Endothelial cell of umbilical vein (primary cell): ENCODE data around the gene JMJD8.

Experiments used
- EZH2 ChIP-seq: IDR thresholded peaks from 2 replicates; pipeline ENCODE4 v1.6.1; 2012; ENCODE audit warnings: borderline replicate concordance, low read depth, mild to moderate bottlenecking, moderate library complexity, low read length, inconsistent platforms; ENCODE audit not compliant: severe bottlenecking
- FOS ChIP-seq: IDR thresholded peaks from 2 replicates; pipeline ENCODE4 v1.6.1; 2011; ENCODE audit warnings: mild to moderate bottlenecking, low read length, moderate library complexity, borderline replicate concordance; ENCODE audit not compliant: insufficient read depth
- GATA2 ChIP-seq: IDR thresholded peaks from 2 replicates; pipeline ENCODE4 v1.7.0; 2011; ENCODE audit warnings: low read depth, mild to moderate bottlenecking, moderate library complexity, mixed read lengths, low read length; ENCODE audit not compliant: insufficient read length, insufficient read depth
- JUN ChIP-seq: IDR thresholded peaks from 2 replicates; pipeline ENCODE4 v1.6.1; 2011; ENCODE audit warnings: borderline replicate concordance, low read depth; ENCODE audit not compliant: insufficient read length, insufficient read depth
- MYC ChIP-seq: IDR thresholded peaks from one replicate; pipeline ENCODE4 v1.6.1; 2011; ENCODE audit warnings: mild to moderate bottlenecking, low read depth, low read length
- POLR2A ChIP-seq: IDR thresholded peaks from 2 replicates; pipeline ENCODE4 v1.6.1; 2012; ENCODE audit warnings: low read depth, mild to moderate bottlenecking, control low read depth, low read length
- POLR2AphosphoS5 ChIP-seq: IDR thresholded peaks from 2 replicates; pipeline ENCODE4 v1.6.1; 2012; ENCODE audit warnings: low read depth, mild to moderate bottlenecking, control low read depth, low read length, moderate library complexity; ENCODE audit not compliant: insufficient read depth
- TF ChIP-seq, protein P1 (sequence below), 2 donors: IDR thresholded peaks; 1 replicate in 1 of 2; 2 replicates in 1 of 2; pipeline ENCODE4 v1.5.1; 2011; ENCODE audit warnings: low read length in 2 of 2, mild to moderate bottlenecking in 2 of 2, moderate library complexity in 2 of 2, control low read depth in 1 of 2, inconsistent platforms in 1 of 2, low read depth in 1 of 2; ENCODE audit not compliant: insufficient read depth in 1 of 2; ENCODE audit errors: extremely low read depth in 1 of 2
- TF ChIP-seq, protein P2 (sequence below): IDR thresholded peaks from 2 replicates; pipeline ENCODE4 v1.6.1; 2011; ENCODE audit not compliant: insufficient read depth, insufficient read length

- no peak for TF ChIP-seq POLR2AphosphoS5
- no peak for TF ChIP-seq MYC
- no peak for TF ChIP-seq EZH2
- TF ChIP-seq, protein P1, sequence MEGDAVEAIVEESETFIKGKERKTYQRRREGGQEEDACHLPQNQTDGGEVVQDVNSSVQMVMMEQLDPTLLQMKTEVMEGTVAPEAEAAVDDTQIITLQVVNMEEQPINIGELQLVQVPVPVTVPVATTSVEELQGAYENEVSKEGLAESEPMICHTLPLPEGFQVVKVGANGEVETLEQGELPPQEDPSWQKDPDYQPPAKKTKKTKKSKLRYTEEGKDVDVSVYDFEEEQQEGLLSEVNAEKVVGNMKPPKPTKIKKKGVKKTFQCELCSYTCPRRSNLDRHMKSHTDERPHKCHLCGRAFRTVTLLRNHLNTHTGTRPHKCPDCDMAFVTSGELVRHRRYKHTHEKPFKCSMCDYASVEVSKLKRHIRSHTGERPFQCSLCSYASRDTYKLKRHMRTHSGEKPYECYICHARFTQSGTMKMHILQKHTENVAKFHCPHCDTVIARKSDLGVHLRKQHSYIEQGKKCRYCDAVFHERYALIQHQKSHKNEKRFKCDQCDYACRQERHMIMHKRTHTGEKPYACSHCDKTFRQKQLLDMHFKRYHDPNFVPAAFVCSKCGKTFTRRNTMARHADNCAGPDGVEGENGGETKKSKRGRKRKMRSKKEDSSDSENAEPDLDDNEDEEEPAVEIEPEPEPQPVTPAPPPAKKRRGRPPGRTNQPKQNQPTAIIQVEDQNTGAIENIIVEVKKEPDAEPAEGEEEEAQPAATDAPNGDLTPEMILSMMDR (IDR thresholded peaks at IDR 0.05; ENCODE audit: extremely low read depth in 1 of 2, insufficient read depth in 1 of 2, low read depth in 1 of 2, low read length in 2 of 2): no peak
- no peak for TF ChIP-seq POLR2A
- TF ChIP-seq FOS: no peak
- TF ChIP-seq, protein P2, sequence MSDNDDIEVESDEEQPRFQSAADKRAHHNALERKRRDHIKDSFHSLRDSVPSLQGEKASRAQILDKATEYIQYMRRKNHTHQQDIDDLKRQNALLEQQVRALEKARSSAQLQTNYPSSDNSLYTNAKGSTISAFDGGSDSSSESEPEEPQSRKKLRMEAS: no peak
- TF ChIP-seq GATA2: no peak
- no peak for TF ChIP-seq JUN
Measured at GRCh38 chr16:633336-634050, 50.6 kb downstream of the JMJD8 start.
